H1 (cell line): ENCODE measurements around the gene STAT4. TPM values are rescaled to one million over a fixed set of nuclear protein-coding genes. Genes with fewer than 3 reads are reported as not detected.

Experiments used
- CTCF ChIA-PET: fragments of 300-600 bp; sonication (Branson Sonifier 250); formaldehyde crosslinking; loops from one replicate; lab custom pipeline; 2021; ENCODE audit not compliant: partially characterized antibody; lab: Charles Lee
- POLR2A ChIA-PET: fragments of 300-600 bp; sonication (Branson Sonifier 250); formaldehyde crosslinking; loops from one replicate; lab custom pipeline; 2021; ENCODE audit warnings: inconsistent platforms; ENCODE audit not compliant: partially characterized antibody; lab: Charles Lee
- DNase-seq, 2 experiments: peaks; one replicate each; pipeline versions ENCODE4 v3.0.0 to v3.0.0-alpha.2; 2010 to 2022; ENCODE audit warnings: low spot score in 2 of 2, low read depth in 1 of 2, mixed read lengths in 1 of 2
- FAIRE-seq: peaks from 2 replicates; lab custom pipeline; 2011; peaks lifted over from hg19 to GRCh38; lab: Jason Lieb, UNC
- H2AFZ ChIP-seq: 2 replicates; pipeline ENCODE4 v1.8.1; 2012; ENCODE audit warnings: low read length, inconsistent platforms
- H2AK5ac ChIP-seq: 2 replicates; pipeline ENCODE4 v1.6.1; 2013; ENCODE audit warnings: low read depth, low read length
- H2BK120ac ChIP-seq: replicated peaks from 2 replicates; pipeline ENCODE3; 2013; ENCODE audit warnings: low read depth, low read length, inconsistent platforms
- H2BK12ac ChIP-seq: 2 replicates; pipeline ENCODE4 v1.6.1; 2013; ENCODE audit warnings: low read depth, low read length
- H2BK15ac ChIP-seq: 2 replicates; pipeline ENCODE4 v1.6.1; 2013; ENCODE audit warnings: low read length
- H2BK20ac ChIP-seq: 2 replicates; pipeline ENCODE4 v1.6.1; 2013; ENCODE audit warnings: low read length
- H2BK5ac ChIP-seq: 2 replicates; pipeline ENCODE4 v1.6.1; 2013; ENCODE audit warnings: low read depth, low read length
- H3K14ac ChIP-seq: 2 replicates; pipeline ENCODE4 v1.6.1; 2013; ENCODE audit warnings: inconsistent platforms; ENCODE audit not compliant: insufficient read length
- H3K18ac ChIP-seq: 2 replicates; pipeline ENCODE4 v1.6.1; 2013; ENCODE audit warnings: low read length; ENCODE audit errors: extremely low read depth
- H3K23ac ChIP-seq: 2 replicates; pipeline ENCODE4 v1.6.1; 2013; ENCODE audit warnings: inconsistent platforms; ENCODE audit not compliant: insufficient read length
- H3K23me2 ChIP-seq: 2 replicates; pipeline ENCODE4 v1.6.1; 2013; ENCODE audit warnings: low read depth, low read length
- H3K27ac ChIP-seq: 2 replicates; pipeline ENCODE4 v1.6.1; 2011; ENCODE audit warnings: low read depth, low read length, inconsistent platforms
- H3K27me3 ChIP-seq, 4 experiments: replicated peaks in 1 of 4; 1 replicate in 1 of 4; 2 replicates in 3 of 4; pipeline versions ENCODE4 v1.6.1 to v1.8.1; 2011 to 2013; ENCODE audit warnings: low read length in 3 of 4, mild to moderate bottlenecking in 3 of 4, inconsistent platforms in 2 of 4, mixed read lengths in 2 of 4, moderate library complexity in 1 of 4; ENCODE audit not compliant: control insufficient read depth in 3 of 4, insufficient read depth in 3 of 4; ENCODE audit errors: extremely low read depth in 1 of 4
- H3K36me3 ChIP-seq, 4 experiments: 2 replicates each; pipeline versions ENCODE4 v1.6.1 to v1.8.1; 2011 to 2013; ENCODE audit warnings: mild to moderate bottlenecking in 4 of 4, low read length in 3 of 4, moderate library complexity in 2 of 4, control low read depth in 1 of 4, inconsistent platforms in 1 of 4; ENCODE audit not compliant: insufficient read depth in 4 of 4, control insufficient read depth in 2 of 4
- H3K4ac ChIP-seq: replicated peaks from 2 replicates; pipeline ENCODE3; 2013; ENCODE audit warnings: low read length, low read depth, mixed read lengths, inconsistent platforms; ENCODE audit not compliant: insufficient read length
- H3K4me1 ChIP-seq, 4 experiments: replicated peaks in 1 of 4; 1 replicate in 1 of 4; 2 replicates in 3 of 4; pipeline versions ENCODE4 v1.6.1 to v1.8.1; 2011 to 2013; ENCODE audit warnings: low read length in 3 of 4, inconsistent platforms in 2 of 4, mixed read lengths in 1 of 4; ENCODE audit not compliant: insufficient read depth in 4 of 4, control insufficient read depth in 3 of 4
- H3K4me2 ChIP-seq, 2 experiments: 2 replicates each; pipeline versions ENCODE4 v1.6.1 to v1.8.1; 2011 to 2013; ENCODE audit warnings: low read depth in 2 of 2, low read length in 2 of 2, control low read depth in 1 of 2, inconsistent platforms in 1 of 2, mild to moderate bottlenecking in 1 of 2; ENCODE audit not compliant: insufficient read depth in 1 of 2
- H3K4me3 ChIP-seq, 4 experiments: fragments of 200-600, 300-600 bp in 1 of 4; sonication (generic), shearing (Covaris generic), sonication (Bioruptor Twin) in 1 of 4; 2 replicates each; pipeline versions ENCODE4 v1.5.1 to v1.8.1; 2011 to 2016; ENCODE audit warnings: low read length in 4 of 4, low read depth in 3 of 4, control low read depth in 2 of 4, inconsistent platforms in 2 of 4, mild to moderate bottlenecking in 2 of 4, mixed read lengths in 1 of 4, moderate library complexity in 1 of 4; ENCODE audit not compliant: insufficient read depth in 2 of 4; ENCODE audit errors: extremely low read depth in 1 of 4
- H3K56ac ChIP-seq: replicated peaks from 2 replicates; pipeline ENCODE3; 2013; ENCODE audit warnings: low read depth, mild to moderate bottlenecking, mixed read lengths, low read length, inconsistent platforms; ENCODE audit not compliant: insufficient read length
- H3K79me1 ChIP-seq: 2 replicates; pipeline ENCODE4 v1.6.1; 2013; ENCODE audit warnings: low read depth, low read length, control low read depth
- H3K79me2 ChIP-seq, 2 experiments: 2 replicates each; pipeline versions ENCODE4 v1.6.1 to v1.8.1; 2012 to 2013; ENCODE audit warnings: low read length in 2 of 2, mild to moderate bottlenecking in 2 of 2, inconsistent platforms in 1 of 2; ENCODE audit not compliant: insufficient read depth in 2 of 2, control insufficient read depth in 1 of 2
- H3K9ac ChIP-seq, 4 experiments: replicated peaks in 1 of 4; 1 replicate in 1 of 4; 2 replicates in 3 of 4; pipeline versions ENCODE4 v1.6.1 to v1.8.1; 2011 to 2013; ENCODE audit warnings: low read depth in 3 of 4, low read length in 3 of 4, control low read depth in 2 of 4, mild to moderate bottlenecking in 2 of 4, moderate library complexity in 2 of 4, inconsistent platforms in 1 of 4; ENCODE audit errors: extremely low read depth in 1 of 4
- H3K9me3 ChIP-seq, 2 experiments: 2 replicates each; pipeline versions ENCODE4 v1.6.1 to v1.8.1; 2012 to 2013; ENCODE audit warnings: mild to moderate bottlenecking in 2 of 2, moderate library complexity in 2 of 2, control low read depth in 1 of 2, inconsistent platforms in 1 of 2, low read depth in 1 of 2, low read length in 1 of 2, mixed read lengths in 1 of 2; ENCODE audit not compliant: insufficient read depth in 2 of 2
- H4K20me1 ChIP-seq, 2 experiments: replicated peaks in 1 of 2; 2 replicates each; pipeline versions ENCODE3 to v1.8.1; 2011 to 2013; ENCODE audit warnings: inconsistent platforms in 2 of 2, low read length in 2 of 2, mild to moderate bottlenecking in 1 of 2; ENCODE audit not compliant: insufficient read depth in 2 of 2, control insufficient read depth in 1 of 2
- H4K5ac ChIP-seq: 2 replicates; pipeline ENCODE4 v1.6.1; 2013; ENCODE audit warnings: low read length, low read depth, mixed read lengths, inconsistent platforms; ENCODE audit not compliant: insufficient read length
- H4K8ac ChIP-seq: 2 replicates; pipeline ENCODE4 v1.8.0; 2013; ENCODE audit warnings: mild to moderate bottlenecking, moderate library complexity, low read length, inconsistent platforms; ENCODE audit not compliant: insufficient read depth; ENCODE audit errors: extremely low read depth
- H4K91ac ChIP-seq: replicated peaks from 2 replicates; pipeline ENCODE3; 2013; ENCODE audit warnings: low read length, mixed read lengths, inconsistent platforms; ENCODE audit not compliant: insufficient read length
- ATF3 ChIP-seq: IDR thresholded peaks from 2 replicates; pipeline ENCODE4 v1.6.1; 2011; ENCODE audit warnings: low read depth, mild to moderate bottlenecking, low read length; ENCODE audit not compliant: insufficient read depth
- BACH1 ChIP-seq: IDR thresholded peaks from 2 replicates; pipeline ENCODE4 v1.6.1; 2012; ENCODE audit warnings: low read length, improper control_type of control experiment
- CBX5 ChIP-seq: fragments of 300-800, 300-1000 bp; sonication (generic); IDR thresholded peaks from 2 replicates; pipeline ENCODE4 v1.7.1; 2016; ENCODE audit warnings: antibody characterized with exemption, low read length, low read depth
- CTBP2 ChIP-seq: IDR thresholded peaks from 2 replicates; pipeline ENCODE4 v1.7.0; 2011; ENCODE audit warnings: borderline replicate concordance, mild to moderate bottlenecking, moderate library complexity, mixed read lengths, low read length; ENCODE audit not compliant: insufficient read depth, insufficient read length
- E2F6 ChIP-seq: IDR thresholded peaks from 2 replicates; pipeline ENCODE4 v1.6.1; 2012; ENCODE audit warnings: inconsistent platforms
- JUND ChIP-seq: IDR thresholded peaks from 2 replicates; pipeline ENCODE4 v1.6.1; 2011; ENCODE audit warnings: mild to moderate bottlenecking, improper control_type of control experiment, low read length
- KDM5A ChIP-seq: fragments of 200-600 bp; IDR thresholded peaks from 2 replicates; pipeline ENCODE4 v1.7.1; 2012; ENCODE audit warnings: mild to moderate bottlenecking, low read length, inconsistent platforms, mixed read lengths
- MAX ChIP-seq: IDR thresholded peaks from 2 replicates; pipeline ENCODE4 v1.6.1; 2012; ENCODE audit warnings: inconsistent platforms
- NRF1 ChIP-seq: IDR thresholded peaks from 2 replicates; pipeline ENCODE4 v1.6.1; 2011; ENCODE audit warnings: mild to moderate bottlenecking, low read depth, low read length, improper control_type of control experiment
- PHF8 ChIP-seq: fragments of 200-600 bp; sonication (generic); conservative IDR thresholded peaks from 2 replicates; pipeline ENCODE4 v1.7.1; 2012; ENCODE audit warnings: low read depth, mild to moderate bottlenecking, inconsistent platforms, low read length, moderate library complexity
- SP1 ChIP-seq: IDR thresholded peaks from 2 replicates; pipeline ENCODE4 v1.6.1; 2011; ENCODE audit warnings: low read depth, low read length
- SP4 ChIP-seq: IDR thresholded peaks from 2 replicates; pipeline ENCODE4 v1.6.1; 2012; ENCODE audit warnings: low read length, inconsistent platforms
- WGBS, 2 experiments: shearing (Covaris generic) in 1 of 2; methylation state at CpG; one replicate each; pipeline versions ENCODE4 v1.1.6 to v1.1.7; 2013 to 2015; ENCODE audit warnings: low lambda C conversion rate in 2 of 2, mixed read lengths in 2 of 2, inconsistent platforms in 1 of 2, low coverage in 1 of 2, missing lambda C conversion rate in 1 of 2; ENCODE audit not compliant: insufficient replicate concordance in 2 of 2, insufficient coverage in 1 of 2, insufficient read length in 1 of 2; ENCODE audit errors: extremely low coverage in 1 of 2, missing lambda C conversion rate in 1 of 2; 5-methylcytosine and 5-hydroxymethylcytosine counted together
- polyA plus RNA-seq, 7 experiments: library from polyadenylated mRNA; depleted of rRNA in 3 of 7; stranded (reverse) in 5 of 7; unstranded in 2 of 7; fragments of >200 nt in 5 of 7; fragments of 200-250 nt in 2 of 7; gene quantifications; 1 replicate in 5 of 7; 2 replicates in 1 of 7; 4 replicates in 1 of 7; pipeline versions ENCODE4 v1.2.1 to v1.2.3, GENCODE V29; 2011 to 2013; ENCODE audit warnings: missing spikeins in 2 of 7, mixed read lengths in 2 of 7
- total RNA-seq: library from RNA; stranded (reverse); fragmentation: NEBNext Ultra II Directional; extraction: Animal tissue kit (Norgen Biotek cat#: 25700); gene quantifications from 2 replicates; pipeline ENCODE4 v1.2.1, GENCODE V29; 2021

Gene STAT4
- total and polyA plus RNA-seq, 2 of the 8 experiments (the other 6 are each of a cell fraction or from before 2014, with no cell fraction given) = 0.36 to 0.63 TPM

GRCh38 chr2:191061381-191061980 lies 89.3 kb downstream of the STAT4 start:
- no peaks in the 10 kb centered on the region for H3K79me1 ChIP-seq
- no peak overlapping the region for H4K8ac ChIP-seq
- no peak overlapping the region for H3K9ac ChIP-seq
- H3K4me2 ChIP-seq = no peak overlapping the region
- H3K14ac ChIP-seq = no peak overlapping the region
- no peak overlapping the region for H3K4me3 ChIP-seq
- H4K20me1 ChIP-seq = no peaks in the 10 kb centered on the region
- no peaks in the 10 kb centered on the region for H3K23me2 ChIP-seq
- H2BK15ac ChIP-seq = no peak overlapping the region
- ChIA-PET POLR2A (no interaction called here), CTCF (interaction anchor here (1.1 to 7.1 kb wide), 3 partner anchors 11 to 157 kb away, joined by 4 to 69 read pairs (median 13); no protein-coding TSS in a partner anchor)
- no peak overlapping the region for H3K4ac ChIP-seq
- no peak overlapping the region for H4K5ac ChIP-seq
- H3K36me3 ChIP-seq = no peaks in the 10 kb centered on the region
- no peak overlapping the region for H2BK5ac ChIP-seq
- no peak overlapping the region for H3K56ac ChIP-seq
- no peak overlapping the region for H3K23ac ChIP-seq
- no peaks in the 10 kb centered on the region for H3K27me3 ChIP-seq
- WGBS, 2 experiments = 88% methylated on average over 4 of the region's 4 CpGs; no CpG with 5 or more reads in 1 of the 2 experiments
- H3K9me3 ChIP-seq = no peaks in the 10 kb centered on the region
- no peak overlapping the region for H3K18ac ChIP-seq
- no peak overlapping the region for H3K27ac ChIP-seq
- no peak overlapping the region for H2AK5ac ChIP-seq
- FAIRE-seq (no peak), DNase-seq (no peak)
- H2BK120ac ChIP-seq = no peak overlapping the region
- no peaks in the 10 kb centered on the region for H3K79me2 ChIP-seq
- no peak overlapping the region for H2BK20ac ChIP-seq
- no peak overlapping the region for H2AFZ ChIP-seq
- no peak overlapping the region for H2BK12ac ChIP-seq
- no peak overlapping the region for H4K91ac ChIP-seq
- H3K4me1 ChIP-seq = no peaks in the 10 kb centered on the region; a peak in 1 of 7 replicates
- no peak for TF ChIP-seq JUND
- no peak for TF ChIP-seq NRF1
- no peak for TF ChIP-seq KDM5A
- TF ChIP-seq MAX = no peak
- TF ChIP-seq SP4 = no peak
- TF ChIP-seq SP1 = no peak
- TF ChIP-seq ATF3 = no peak
- TF ChIP-seq CTBP2 = no peak
- no peak for TF ChIP-seq E2F6
- TF ChIP-seq CBX5 = no peak
- no peak for TF ChIP-seq BACH1
- no peak for TF ChIP-seq PHF8
